Prostate gland (tissue), 2 donors: ENCODE measurements around the gene RUNX2. TPM values are rescaled to one million over a fixed set of nuclear protein-coding genes. Genes with fewer than 3 reads are reported as not detected.

Source experiments
- DNase-seq: peaks from one replicate; pipeline ENCODE4 v3.0.0-alpha.2; 2019; ENCODE audit warnings: low spot score
- H3K27ac ChIP-seq, 2 donors: fragments of 200-600 bp; sonication (generic); 2 replicates each; pipeline ENCODE4 v1.5.1; 2017 to 2019
- H3K27me3 ChIP-seq: fragments of 200-600 bp; sonication (generic); replicated peaks from 2 replicates; pipeline ENCODE4 v1.5.1; 2019; ENCODE audit not compliant: insufficient read depth
- H3K36me3 ChIP-seq, 2 donors: fragments of 200-600 bp; sonication (generic); 1 replicate in 1 of 2; 2 replicates in 1 of 2; pipeline versions ENCODE4 v1.5.1 to v1.8.1; 2017 to 2019
- H3K4me1 ChIP-seq: fragments of 200-600 bp; sonication (generic); replicated peaks from 2 replicates; pipeline ENCODE4 v1.5.1; 2019
- H3K4me3 ChIP-seq, 2 donors: fragments of 200-600 bp; sonication (generic); 2 replicates each; pipeline ENCODE4 v1.5.1; 2017 to 2019
- H3K9me3 ChIP-seq: fragments of 200-600 bp; sonication (generic); 2 replicates; pipeline ENCODE4 v1.5.1; 2017
- POLR2A ChIP-seq: fragments of 450-650 bp; IDR thresholded peaks from one replicate; pipeline ENCODE4 v1.6.1; 2016; ENCODE audit warnings: antibody characterized with exemption, mild to moderate bottlenecking
- POLR2AphosphoS5 ChIP-seq: sonication (generic); formaldehyde crosslinking; IDR thresholded peaks from one replicate; pipeline ENCODE4 v1.6.1; 2017; ENCODE audit warnings: antibody characterized with exemption
- WGBS: methylation state at CpG from one replicate; pipeline ENCODE4 v1.1.5; 2018; 5-methylcytosine and 5-hydroxymethylcytosine counted together
- intact Hi-C: fragments of 100-400 bp; cut with DNase I; formaldehyde crosslinking; loops from one replicate; pipeline ENCODE4 v1.14.2; 2022
- total RNA-seq, 2 donors: library from RNA; depleted of rRNA; stranded (reverse); fragments of >200 nt; gene quantifications; one replicate each; pipeline ENCODE4 v1.1.0, GENCODE V29; 2016
- TF ChIP-seq, protein P1 (sequence below), 4 experiments: fragments of 200-600 bp in 2 of 4; fragments of 450-650 bp in 2 of 4; sonication (generic) in 2 of 4; IDR thresholded peaks; 1 replicate in 3 of 4; 2 replicates in 1 of 4; pipeline ENCODE4 v1.5.1; 2016 to 2019; ENCODE audit warnings: antibody characterized with exemption in 4 of 4, mild to moderate bottlenecking in 2 of 4, moderate library complexity in 2 of 4

The RUNX2 gene
- total RNA-seq, 2 donors from 2014 or later, result 9.2 to 10.7 TPM

- Histone ChIP-seq H3K4me3 (no peak overlapping the region), H3K27me3 (no peaks in the 10 kb centered on the region), H3K9me3 (no peaks in the 10 kb centered on the region), H3K27ac (no peak overlapping the region), H3K4me1 (no peaks in the 10 kb centered on the region), H3K36me3 (no peaks in the 10 kb centered on the region)
- TF ChIP-seq POLR2A (no peak), POLR2AphosphoS5 (no peak)
- TF ChIP-seq, protein P1, sequence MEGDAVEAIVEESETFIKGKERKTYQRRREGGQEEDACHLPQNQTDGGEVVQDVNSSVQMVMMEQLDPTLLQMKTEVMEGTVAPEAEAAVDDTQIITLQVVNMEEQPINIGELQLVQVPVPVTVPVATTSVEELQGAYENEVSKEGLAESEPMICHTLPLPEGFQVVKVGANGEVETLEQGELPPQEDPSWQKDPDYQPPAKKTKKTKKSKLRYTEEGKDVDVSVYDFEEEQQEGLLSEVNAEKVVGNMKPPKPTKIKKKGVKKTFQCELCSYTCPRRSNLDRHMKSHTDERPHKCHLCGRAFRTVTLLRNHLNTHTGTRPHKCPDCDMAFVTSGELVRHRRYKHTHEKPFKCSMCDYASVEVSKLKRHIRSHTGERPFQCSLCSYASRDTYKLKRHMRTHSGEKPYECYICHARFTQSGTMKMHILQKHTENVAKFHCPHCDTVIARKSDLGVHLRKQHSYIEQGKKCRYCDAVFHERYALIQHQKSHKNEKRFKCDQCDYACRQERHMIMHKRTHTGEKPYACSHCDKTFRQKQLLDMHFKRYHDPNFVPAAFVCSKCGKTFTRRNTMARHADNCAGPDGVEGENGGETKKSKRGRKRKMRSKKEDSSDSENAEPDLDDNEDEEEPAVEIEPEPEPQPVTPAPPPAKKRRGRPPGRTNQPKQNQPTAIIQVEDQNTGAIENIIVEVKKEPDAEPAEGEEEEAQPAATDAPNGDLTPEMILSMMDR (IDR thresholded peaks at IDR 0.05), result no peak
- no peak for DNase-seq
- 94% methylated on average over 5 of the region's 5 CpGs for WGBS
- intact Hi-C loops, result no loop called here
Observed at GRCh38 chr6:45597424-45597823, 269.3 kb downstream of the RUNX2 start.

DNA sequence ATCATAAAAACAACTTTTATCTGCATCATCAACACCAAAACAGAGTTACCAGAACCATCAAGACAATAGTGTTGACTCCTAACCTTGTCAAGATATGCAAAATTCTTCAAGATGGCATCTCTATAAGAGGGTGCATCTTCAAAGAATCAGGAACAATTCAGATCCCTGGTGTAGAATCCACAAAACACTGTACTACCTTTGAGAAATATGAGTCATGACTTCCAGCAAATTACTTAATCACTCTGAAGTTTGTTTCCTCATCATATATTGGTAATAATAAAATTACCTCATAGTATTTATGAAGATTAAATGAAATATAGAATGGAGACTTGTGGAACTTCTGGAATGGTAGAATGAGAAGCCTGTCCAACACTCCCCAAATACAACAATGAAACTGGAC is 270.9 kb downstream of the RUNX2 start:
- Histone ChIP-seq H3K4me1 (no peaks in the 10 kb centered on the region), H3K27ac (no peak overlapping the region), H3K27me3 (no peaks in the 10 kb centered on the region), H3K4me3 (no peak overlapping the region), H3K9me3 (no peaks in the 10 kb centered on the region), H3K36me3 (no peaks in the 10 kb centered on the region)
- no peak for DNase-seq
- intact Hi-C loops, result no loop called here
- no peak for TF ChIP-seq POLR2A
- TF ChIP-seq POLR2AphosphoS5, result no peak
- TF ChIP-seq, protein P1 (IDR thresholded peaks at IDR 0.05), result no peak

- intact Hi-C loops, result no loop called here
Observed at GRCh38 chr6:45605971-45606370, 277.8 kb downstream of the RUNX2 start.

GRCh38 chr6:45606831-45607400 is 278.8 kb downstream of the RUNX2 start:
- no peak for DNase-seq
- Histone ChIP-seq H3K9me3 (no peaks in the 10 kb centered on the region), H3K4me3 (no peak overlapping the region), H3K36me3 (no peaks in the 10 kb centered on the region), H3K27ac (peak overlapping the region; percentile 67 to 71), H3K27me3 (no peaks in the 10 kb centered on the region), H3K4me1 (no peaks in the 10 kb centered on the region)
- TF ChIP-seq, protein P1 (IDR thresholded peaks at IDR 0.05), result no peak
- no peak for TF ChIP-seq POLR2A
- no peak for TF ChIP-seq POLR2AphosphoS5
- intact Hi-C loops, result no loop called here
- 73% methylated on average over 7 of the region's 7 CpGs for WGBS

More at GRCh38 chr6:45605971-45606370, 277.8 kb downstream of the RUNX2 start:
- Histone ChIP-seq H3K4me1 (no peaks in the 10 kb centered on the region), H3K4me3 (no peak overlapping the region), H3K36me3 (no peaks in the 10 kb centered on the region), H3K27ac (no peak overlapping the region), H3K9me3 (no peaks in the 10 kb centered on the region), H3K27me3 (no peaks in the 10 kb centered on the region)
- 90% methylated on average over 1 of the region's 1 CpG for WGBS
- no peak for DNase-seq
- TF ChIP-seq POLR2A (no peak), POLR2AphosphoS5 (no peak)
- TF ChIP-seq, protein P1 (IDR thresholded peaks at IDR 0.05), result no peak

GRCh38 chr6:45607798-45608197 is 279.7 kb downstream of the RUNX2 start:
- intact Hi-C loops, result no loop called here
- 30% methylated on average over 4 of the region's 4 CpGs for WGBS
- TF ChIP-seq, protein P1 (IDR thresholded peaks at IDR 0.05), result no peak
- TF ChIP-seq POLR2AphosphoS5 (peak; percentile 82), POLR2A (no peak)
- Histone ChIP-seq H3K27ac (peak overlapping the region; percentile 67 to 71), H3K9me3 (no peaks in the 10 kb centered on the region), H3K36me3 (no peaks in the 10 kb centered on the region), H3K4me1 (no peaks in the 10 kb centered on the region), H3K27me3 (no peaks in the 10 kb centered on the region), H3K4me3 (no peak overlapping the region)
- peak; percentile 64 for DNase-seq
